ENCODE data around the gene GABARAP.

DNA sequence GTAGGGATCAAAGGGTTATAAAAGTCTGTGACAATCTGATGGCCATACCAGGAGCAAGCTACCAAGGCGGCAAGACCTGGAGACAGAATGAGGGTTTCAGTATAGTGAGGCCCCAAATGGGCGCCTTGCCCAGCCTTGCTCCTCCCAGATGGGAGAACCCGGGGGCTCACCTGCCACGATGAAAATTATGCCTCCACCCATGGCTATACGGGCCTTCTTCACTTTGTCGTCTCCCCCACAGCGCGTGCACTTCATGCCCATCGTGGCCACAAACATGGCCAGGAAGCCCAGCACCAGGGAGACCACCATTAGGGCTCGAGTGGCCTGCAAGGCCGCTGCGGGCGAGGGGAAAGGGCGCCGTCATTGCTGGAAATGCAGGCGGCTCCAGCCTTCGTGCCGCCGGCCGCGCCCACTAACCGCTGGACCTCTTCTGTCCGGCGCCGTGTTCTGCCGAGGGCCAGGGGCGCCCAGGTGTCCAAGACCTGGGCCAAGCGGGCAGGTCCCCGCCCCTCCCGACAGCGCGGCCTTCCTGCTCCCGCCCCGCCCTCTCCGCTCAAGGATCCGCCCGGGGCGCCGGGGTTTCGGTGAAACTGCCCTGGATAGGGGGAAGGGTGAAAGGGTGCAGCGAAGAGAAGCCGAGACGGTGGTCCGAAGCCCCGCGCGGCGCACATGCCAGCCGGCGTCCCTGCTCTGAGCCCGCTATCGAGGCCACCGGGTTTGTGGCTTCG, 18.6 kb upstream of the GABARAP start:
- TF ChIP-seq, protein P1, sequence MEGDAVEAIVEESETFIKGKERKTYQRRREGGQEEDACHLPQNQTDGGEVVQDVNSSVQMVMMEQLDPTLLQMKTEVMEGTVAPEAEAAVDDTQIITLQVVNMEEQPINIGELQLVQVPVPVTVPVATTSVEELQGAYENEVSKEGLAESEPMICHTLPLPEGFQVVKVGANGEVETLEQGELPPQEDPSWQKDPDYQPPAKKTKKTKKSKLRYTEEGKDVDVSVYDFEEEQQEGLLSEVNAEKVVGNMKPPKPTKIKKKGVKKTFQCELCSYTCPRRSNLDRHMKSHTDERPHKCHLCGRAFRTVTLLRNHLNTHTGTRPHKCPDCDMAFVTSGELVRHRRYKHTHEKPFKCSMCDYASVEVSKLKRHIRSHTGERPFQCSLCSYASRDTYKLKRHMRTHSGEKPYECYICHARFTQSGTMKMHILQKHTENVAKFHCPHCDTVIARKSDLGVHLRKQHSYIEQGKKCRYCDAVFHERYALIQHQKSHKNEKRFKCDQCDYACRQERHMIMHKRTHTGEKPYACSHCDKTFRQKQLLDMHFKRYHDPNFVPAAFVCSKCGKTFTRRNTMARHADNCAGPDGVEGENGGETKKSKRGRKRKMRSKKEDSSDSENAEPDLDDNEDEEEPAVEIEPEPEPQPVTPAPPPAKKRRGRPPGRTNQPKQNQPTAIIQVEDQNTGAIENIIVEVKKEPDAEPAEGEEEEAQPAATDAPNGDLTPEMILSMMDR (IDR thresholded peaks at IDR 0.05) = no peak
- peak; percentile 45 to 57 for TF ChIP-seq POLR2AphosphoS5 (IDR thresholded peaks at IDR 0.05)

All from upper lobe of left lung (tissue), 4 donors.